Renal cortical epithelial cell (primary cell): ENCODE results near the gene GDPD1. TPM values are rescaled to one million over a fixed set of nuclear protein-coding genes. Genes with fewer than 3 reads are reported as not detected.
A peak's percentile ranks its signal among the peaks of the same experiment; 100 is the strongest.
"Not testable (repeated sequence)": the region's sequence is repeated elsewhere in the genome, so short reads cannot be mapped to it uniquely, and the experiment has no call there.

Experiments
- DNase-seq: peaks from one replicate; pipeline ENCODE4 v3.0.0-alpha.2; 2011; ENCODE audit warnings: low read depth
- total RNA-seq: library from RNA; depleted of rRNA; stranded (reverse); fragments of >200 nt; gene quantifications from 2 replicates; pipeline ENCODE4 v1.2.3, GENCODE V29; 2014

GDPD1 gene
- total RNA-seq = 4.1 and 5.0 TPM in 2 replicates

GRCh38 chr17:59220328-59221158 lies at the start of gene GDPD1:
GDPD1 (plus strand) TSS chr17:59220511; CDS start chr17:59220610, 99 bp downstream.
- DNase-seq = peak; percentile 81

GRCh38 chr17:59172436-59173004 lies 47.8 kb upstream of the GDPD1 start:
- no peak for DNase-seq

DNA sequence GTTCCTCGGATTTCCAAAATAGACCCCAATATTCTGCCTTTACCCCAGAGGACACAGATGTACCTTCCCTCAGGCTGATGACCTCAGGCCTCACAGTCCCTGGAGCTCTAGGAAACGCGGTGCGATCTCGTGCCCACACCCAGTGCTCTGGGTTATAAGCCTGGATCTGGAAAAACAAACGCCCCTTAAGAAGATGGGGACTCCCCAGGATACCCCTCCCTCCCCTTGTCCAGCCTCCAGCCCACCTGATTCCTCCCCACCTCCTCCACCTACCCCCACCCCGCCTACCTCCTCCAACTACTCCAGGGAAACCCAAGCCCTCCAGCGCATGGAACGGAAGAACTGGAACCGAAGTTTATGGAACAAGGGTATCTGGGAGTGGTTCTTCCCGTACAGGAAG lies 45.6 kb upstream of the GDPD1 start:
- no peak for DNase-seq

DNA sequence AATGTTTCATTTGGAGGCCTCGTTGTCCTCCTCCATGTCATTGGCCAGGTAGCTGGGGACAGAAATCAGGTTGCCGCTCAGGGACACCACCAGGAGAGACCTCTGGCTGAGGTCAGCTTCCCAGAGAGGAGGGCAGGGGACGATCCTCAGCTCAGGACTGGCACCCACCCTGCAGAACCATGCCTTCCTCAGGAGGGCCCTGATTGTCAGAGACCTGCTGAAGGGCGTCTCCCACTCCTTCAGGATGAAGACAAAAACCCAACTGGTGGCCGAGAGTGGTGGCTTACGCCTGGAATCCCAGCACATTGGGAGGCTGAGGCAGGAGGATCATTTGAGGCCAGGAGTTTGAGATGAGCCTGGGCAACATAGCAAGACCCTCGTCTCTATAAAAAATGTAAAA lies 45.2 kb upstream of the GDPD1 start:
- DNase-seq = no peak

GRCh38 chr17:59178266-59178985 lies 41.9 kb upstream of the GDPD1 start:
- no peak for DNase-seq

DNA sequence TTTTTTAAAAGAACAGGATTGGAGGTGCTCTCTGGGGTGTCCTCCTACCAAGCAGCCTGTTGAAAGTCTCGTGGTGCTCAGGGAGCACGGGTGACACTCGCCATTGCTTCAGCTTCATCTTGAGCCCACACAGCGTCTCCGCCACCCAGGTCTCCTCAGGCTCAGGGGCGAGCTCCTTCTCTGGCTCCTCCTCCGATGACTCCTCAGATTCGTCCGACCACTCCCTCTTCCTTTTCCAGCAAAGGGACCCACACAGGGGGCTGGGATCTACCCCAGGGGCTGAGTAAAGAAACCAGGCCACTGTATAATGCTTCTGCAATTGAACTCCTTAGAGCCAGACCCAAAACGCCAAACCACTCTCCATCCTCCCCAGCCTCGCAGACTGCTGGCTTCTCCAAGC lies 40.7 kb upstream of the GDPD1 start:
- DNase-seq = not testable (repeated sequence)

GRCh38 chr17:59180626-59181025 lies 39.7 kb upstream of the GDPD1 start:
- no peak for DNase-seq

DNA sequence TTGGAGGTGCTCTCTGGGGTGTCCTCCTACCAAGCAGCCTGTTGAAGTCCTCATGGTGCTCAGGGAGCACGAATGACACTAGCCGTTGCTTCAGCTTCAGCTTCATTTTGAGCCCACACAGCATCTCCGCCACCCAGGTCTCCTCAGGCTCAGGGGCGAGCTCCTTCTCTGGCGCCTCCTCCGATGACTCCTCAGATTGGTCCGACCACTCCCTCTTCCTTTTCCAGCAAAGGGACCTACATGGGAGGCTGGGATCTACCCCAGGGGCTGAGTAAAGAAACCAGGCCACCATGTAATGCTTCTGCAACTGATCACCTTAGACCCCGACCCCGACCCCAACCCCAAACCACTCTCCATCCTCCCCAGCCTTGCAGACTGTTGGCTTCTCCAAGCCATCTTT lies 38.8 kb upstream of the GDPD1 start:
- no peak for DNase-seq

GRCh38 chr17:59185997-59186396 lies 34.3 kb upstream of the GDPD1 start:
- no peak for DNase-seq

DNA sequence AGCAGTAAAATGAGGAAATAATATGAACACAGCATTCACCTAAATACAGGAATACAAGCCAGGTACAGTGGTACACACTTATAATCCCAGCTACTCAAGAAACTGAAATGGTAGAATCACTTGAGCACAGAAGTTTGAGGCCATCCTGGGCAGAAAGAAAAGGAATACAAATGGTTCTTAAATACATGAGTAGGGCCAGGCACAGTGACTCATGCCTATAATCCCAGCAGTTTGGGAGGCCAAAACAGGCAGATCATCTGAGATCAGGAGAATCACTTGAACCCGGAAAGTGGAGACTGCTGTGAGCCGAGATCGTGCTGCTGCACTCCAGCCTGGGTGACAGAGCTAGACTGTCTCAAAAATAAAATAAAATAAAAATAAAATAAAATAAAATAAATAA lies 33.5 kb upstream of the GDPD1 start:
- peak; percentile 12 for DNase-seq

DNA sequence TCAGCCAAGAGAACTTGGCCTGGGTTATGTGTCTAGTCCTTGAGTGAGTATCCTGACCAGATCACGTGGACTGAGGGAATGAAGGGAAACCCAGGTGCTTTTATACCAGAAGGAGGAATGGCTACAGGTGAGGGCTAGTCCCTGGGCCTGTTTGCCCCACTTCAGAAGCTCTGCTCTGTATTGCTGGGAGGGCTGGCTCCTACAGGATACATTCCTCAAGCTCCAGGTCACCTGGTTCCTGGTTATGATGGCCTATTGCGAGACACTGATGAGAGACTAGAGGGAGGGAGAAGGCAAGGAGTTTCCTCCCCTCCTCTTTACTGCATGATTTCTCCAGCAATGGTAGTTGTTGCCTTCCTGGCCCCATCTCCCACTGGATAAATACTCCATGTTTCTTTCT lies 29.5 kb upstream of the GDPD1 start:
- no peak for DNase-seq

DNA sequence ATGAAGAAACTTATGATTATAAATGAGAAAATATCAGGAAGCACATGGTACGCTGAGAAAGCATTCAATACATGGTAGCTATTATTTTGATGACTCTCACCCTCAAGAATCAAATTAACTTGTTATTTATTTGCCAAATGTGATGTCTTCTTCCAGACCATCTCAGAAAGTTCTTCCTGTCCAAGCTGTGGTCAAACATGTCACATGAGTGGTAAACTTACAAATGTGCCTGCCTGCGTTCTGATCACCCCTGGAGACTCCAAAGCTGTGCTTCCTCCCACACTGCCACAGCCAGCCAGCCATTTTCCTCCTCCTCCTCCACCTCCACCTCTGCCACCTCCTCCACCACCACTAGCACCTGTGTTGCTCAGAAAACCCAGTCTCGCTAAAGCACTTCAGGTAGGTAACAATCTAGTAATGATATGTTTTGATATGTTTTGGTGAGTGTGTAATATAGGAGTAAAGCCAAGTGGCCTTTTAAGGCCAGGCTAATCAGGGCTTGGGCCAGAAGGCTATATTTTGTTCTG lies 26.9 kb upstream of the GDPD1 start:
- peak; percentile 29 for DNase-seq

DNA sequence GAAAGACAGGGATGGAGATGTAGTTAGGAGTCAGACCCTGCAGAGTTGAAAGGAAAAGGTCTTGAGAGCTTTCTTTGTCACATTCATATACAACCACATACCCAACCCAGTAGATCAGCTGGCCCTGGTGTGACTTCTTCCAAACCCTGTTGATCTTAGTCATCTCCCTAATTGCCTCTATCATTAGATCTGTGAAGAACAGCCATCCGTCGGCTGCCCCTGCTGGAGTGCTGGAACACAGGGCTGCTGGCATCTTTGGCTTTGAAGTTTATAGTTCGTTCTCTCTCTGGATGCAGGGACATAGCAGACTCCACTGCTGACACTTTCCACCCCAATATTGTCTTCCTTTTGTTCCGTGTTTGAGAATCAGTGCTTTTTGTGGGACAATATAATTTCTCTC lies 20.9 kb upstream of the GDPD1 start:
- DNase-seq = no peak

- DNase-seq = no peak
These were observed 18.0 kb upstream of the GDPD1 start for GRCh38 chr17:59202320-59202719.

DNA sequence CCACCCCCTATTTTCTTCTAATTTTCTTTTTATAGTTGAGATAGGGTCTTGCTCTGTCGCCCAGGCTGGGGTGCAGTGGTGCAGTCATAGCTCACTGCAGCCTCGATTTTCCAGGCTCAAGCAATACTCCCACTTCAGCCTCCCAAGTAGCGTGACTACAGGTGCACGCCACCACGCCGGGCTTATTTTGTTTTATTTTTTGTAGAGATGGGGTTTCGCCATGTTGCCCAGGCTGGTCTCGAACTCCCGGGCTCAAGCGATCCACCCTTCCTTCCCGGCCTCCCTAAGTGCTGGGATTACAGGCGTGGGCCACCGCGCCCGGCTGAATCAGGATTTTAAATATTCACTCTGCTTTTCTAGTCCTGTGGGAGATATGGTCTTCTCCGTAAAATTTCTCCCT lies 941 bp upstream of the GDPD1 start:
- no peak for DNase-seq

DNA sequence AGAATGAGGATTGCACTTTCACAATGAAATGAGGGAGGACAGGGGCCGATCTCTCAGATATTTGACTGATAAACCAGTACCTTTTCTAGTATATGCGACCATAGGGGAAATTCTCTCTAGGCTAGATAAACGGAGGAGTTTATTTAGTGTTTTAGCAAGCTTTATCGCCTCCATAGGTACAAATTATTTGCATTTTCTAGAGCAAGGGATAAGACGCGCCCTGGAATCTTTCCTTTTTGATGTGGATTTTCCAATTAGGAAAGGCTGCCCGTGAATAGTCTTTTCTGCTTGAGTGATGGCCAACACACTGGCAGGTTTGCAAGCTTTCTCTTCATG lies 351 bp upstream of the GDPD1 start:
- DNase-seq = no peak

DNA sequence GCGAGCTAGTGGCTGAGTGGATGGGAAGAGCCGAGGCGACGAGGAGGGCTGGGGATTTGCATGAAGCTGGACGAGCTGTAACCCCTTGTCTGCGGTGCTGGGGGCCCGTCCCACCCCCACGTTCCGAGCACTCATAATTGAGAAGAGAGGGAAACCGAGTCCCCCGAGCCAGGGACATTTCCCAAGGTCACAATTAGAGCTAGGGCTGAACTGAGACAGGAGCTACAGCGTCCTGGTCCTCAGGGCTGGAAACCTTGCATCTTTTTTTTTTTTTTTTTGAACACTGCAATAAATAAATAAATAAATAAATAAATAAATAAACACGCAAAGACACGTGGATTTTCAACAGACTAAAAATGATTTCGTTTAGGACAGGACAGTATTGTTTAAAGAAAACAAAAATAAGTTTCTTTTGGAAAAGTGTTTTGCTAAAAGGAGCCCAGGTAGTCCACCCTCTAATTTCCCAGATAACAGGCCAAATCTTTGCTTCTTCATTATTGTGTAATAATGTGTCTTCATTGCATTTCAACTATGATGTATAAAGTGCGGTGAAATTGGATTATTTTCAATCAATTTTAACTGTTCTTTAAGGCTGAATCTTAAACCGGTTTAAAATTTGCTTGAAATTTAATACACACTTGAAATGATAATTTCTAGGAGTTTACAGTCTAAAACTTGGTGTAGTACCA lies 992 bp downstream of the GDPD1 start:
- no peak for DNase-seq

GRCh38 chr17:59223813-59224212 lies 3.5 kb downstream of the GDPD1 start:
- DNase-seq = no peak

DNA sequence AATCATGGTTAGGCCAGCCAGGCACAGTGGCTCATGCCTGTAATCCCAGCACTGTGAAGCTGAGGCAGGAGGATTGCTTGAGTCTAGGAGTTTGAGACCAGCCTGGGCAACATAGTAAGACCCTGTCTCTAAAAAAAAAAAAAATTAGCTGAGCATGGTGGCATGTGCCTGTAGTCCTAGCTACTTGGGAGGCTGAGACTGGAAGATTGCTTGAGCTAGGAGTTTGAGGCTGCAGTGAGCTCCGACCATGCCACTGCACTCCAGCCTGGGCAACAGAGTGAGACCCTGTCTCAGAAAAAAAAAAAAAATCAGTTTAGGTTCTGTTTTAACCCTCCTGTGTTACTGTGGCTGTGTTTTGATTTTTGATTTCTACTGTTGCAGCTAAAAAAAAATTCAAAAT lies 8.3 kb downstream of the GDPD1 start:
- not testable (repeated sequence) for DNase-seq

GRCh38 chr17:59230764-59231163 lies 10.5 kb downstream of the GDPD1 start:
- no peak for DNase-seq

GRCh38 chr17:59234631-59235030 lies 14.3 kb downstream of the GDPD1 start:
- DNase-seq = no peak

DNA sequence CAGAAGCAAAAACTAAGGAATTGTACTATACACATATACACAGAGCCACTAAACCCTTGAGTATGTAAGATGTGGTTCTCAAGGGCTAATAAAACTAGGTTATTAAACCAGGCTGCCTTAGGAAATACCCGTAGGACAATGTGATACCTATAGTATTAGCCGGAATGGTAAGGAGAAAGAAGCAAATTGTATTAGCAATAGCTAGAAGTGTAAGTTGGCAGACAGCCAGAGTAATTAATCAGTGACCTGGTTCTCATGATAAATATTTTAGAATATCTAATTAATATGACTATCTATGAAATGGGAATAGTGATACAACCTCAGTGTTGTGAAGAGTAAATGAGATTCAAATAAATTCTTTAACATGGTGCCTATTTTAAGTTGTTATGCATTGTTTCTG lies 18.6 kb downstream of the GDPD1 start:
- no peak for DNase-seq
